SK-N-SH (cell line): Measurements from ENCODE around the gene LRRC38. TPM values are rescaled to one million over a fixed set of nuclear protein-coding genes. Genes with fewer than 3 reads are reported as not detected.

Experiments used
- CTCF ChIA-PET: fragments of 300-600, 350-600 bp; formaldehyde crosslinking; extraction: SDS; loops from one replicate; lab custom pipeline; 2021; lab: Yijun Ruan, JAX
- POLR2A ChIA-PET: fragments of 350-600 bp; sonication (Branson Sonifier 250); formaldehyde crosslinking; extraction: SDS; loops from one replicate; lab custom pipeline; 2020; ENCODE audit warnings: antibody characterized with exemption, inconsistent platforms; lab: Yijun Ruan, JAX
- DNase-seq: peaks from one replicate; pipeline ENCODE4 v3.0.0; 2012
- H2AFZ ChIP-seq: fragments of 200-600 bp; sonication (generic); 2 replicates; pipeline ENCODE4 v1.8.1; 2016; ENCODE audit warnings: antibody characterized with exemption, mild to moderate bottlenecking, low read depth
- H3F3A ChIP-seq: fragments of 200-600 bp; sonication (generic); replicated peaks from 2 replicates; pipeline ENCODE3; 2016; ENCODE audit warnings: antibody characterized with exemption, mild to moderate bottlenecking; ENCODE audit not compliant: insufficient read depth
- H3K27ac ChIP-seq, 2 experiments: fragments of 200-500 bp in 1 of 2; fragments of 200-600 bp in 1 of 2; sonication (Bioruptor generic) in 1 of 2; sonication (generic), shearing (Covaris generic) in 1 of 2; 2 replicates each; pipeline versions ENCODE4 v1.5.1 to v1.6.1; 2014 to 2016; ENCODE audit warnings: low read depth in 2 of 2, inconsistent platforms in 1 of 2, low read length in 1 of 2, mild to moderate bottlenecking in 1 of 2, mixed read lengths in 1 of 2
- H3K27me3 ChIP-seq: fragments of 200-600 bp; sonication (generic), shearing (Covaris generic); 2 replicates; pipeline ENCODE4 v1.6.1; 2016; ENCODE audit warnings: mixed run types; ENCODE audit not compliant: insufficient read depth
- H3K36me3 ChIP-seq, 2 experiments: fragments of 200-500 bp in 1 of 2; fragments of 200-600 bp in 1 of 2; sonication (Bioruptor generic) in 1 of 2; sonication (generic) in 1 of 2; replicated peaks in 1 of 2; 2 replicates each; pipeline versions ENCODE3 to v1.5.1; 2014 to 2016; ENCODE audit warnings: low read length in 1 of 2, mild to moderate bottlenecking in 1 of 2; ENCODE audit not compliant: insufficient read depth in 2 of 2, control insufficient read depth in 1 of 2
- H3K4me1 ChIP-seq, 2 experiments: fragments of 200-500 bp in 1 of 2; fragments of 200-600 bp in 1 of 2; sonication (Bioruptor generic) in 1 of 2; sonication (generic), shearing (Covaris generic) in 1 of 2; 2 replicates each; pipeline versions ENCODE4 v1.5.1 to v1.6.1; 2014 to 2016; ENCODE audit warnings: low read depth in 1 of 2, low read length in 1 of 2, mixed run types in 1 of 2; ENCODE audit not compliant: insufficient read depth in 2 of 2, control insufficient read depth in 1 of 2
- H3K4me2 ChIP-seq: fragments of 200-600 bp; sonication (generic), shearing (Covaris generic); 2 replicates; pipeline ENCODE4 v1.6.1; 2017; ENCODE audit warnings: mixed run types
- H3K4me3 ChIP-seq, 2 experiments: fragments of 200-500 bp in 1 of 2; fragments of 200-600 bp in 1 of 2; sonication (Bioruptor generic) in 1 of 2; sonication (generic), shearing (Covaris generic) in 1 of 2; 2 replicates each; pipeline versions ENCODE4 v1.5.1 to v1.8.1; 2014 to 2016; ENCODE audit warnings: low read depth in 2 of 2, inconsistent platforms in 1 of 2, low read length in 1 of 2, mild to moderate bottlenecking in 1 of 2, mixed read lengths in 1 of 2, moderate library complexity in 1 of 2
- H3K79me2 ChIP-seq: fragments of 200-600 bp; sonication (generic); 2 replicates; pipeline ENCODE4 v1.8.1; 2017; ENCODE audit warnings: mild to moderate bottlenecking; ENCODE audit not compliant: insufficient read depth
- H3K9ac ChIP-seq: fragments of 200-600 bp; sonication (generic); 2 replicates; pipeline ENCODE4 v1.6.1; 2017; ENCODE audit warnings: mixed run types
- H3K9me2 ChIP-seq: fragments of 200-600 bp; sonication (generic); 2 replicates; pipeline ENCODE4 v1.6.1; 2017; ENCODE audit warnings: mixed run types
- H3K9me3 ChIP-seq: fragments of 200-600 bp; sonication (generic); 2 replicates; pipeline ENCODE4 v1.6.1; 2017; ENCODE audit warnings: mixed run types, mild to moderate bottlenecking, moderate library complexity
- H4K20me1 ChIP-seq: fragments of 200-600 bp; sonication (generic); 2 replicates; pipeline ENCODE4 v1.6.1; 2017; ENCODE audit warnings: mild to moderate bottlenecking, mixed run types; ENCODE audit not compliant: insufficient read depth
- ELF1 ChIP-seq: IDR thresholded peaks from 2 replicates; pipeline ENCODE4 v1.4.0; 2012
- FOSL2 ChIP-seq: IDR thresholded peaks from 2 replicates; pipeline ENCODE4 v1.4.0; 2012; ENCODE audit warnings: low read depth, mild to moderate bottlenecking, moderate library complexity, borderline replicate concordance
- FOXJ3 ChIP-seq: sonication (generic); formaldehyde crosslinking; IDR thresholded peaks from 2 replicates; pipeline ENCODE4 v1.5.1; 2020; ENCODE audit warnings: mild to moderate bottlenecking, missing genetic modification reagents
- FOXM1 ChIP-seq: IDR thresholded peaks from 2 replicates; pipeline ENCODE4 v1.4.0; 2012; ENCODE audit warnings: low read depth, mild to moderate bottlenecking
- GATA2 ChIP-seq: sonication (generic); formaldehyde crosslinking; IDR thresholded peaks from 2 replicates; pipeline ENCODE4 v1.5.0; 2020; ENCODE audit warnings: mild to moderate bottlenecking, missing genetic modification reagents
- MEF2A ChIP-seq: IDR thresholded peaks from 2 replicates; pipeline ENCODE4 v1.4.0; 2012; ENCODE audit warnings: low read depth, borderline replicate concordance
- NFIC ChIP-seq: IDR thresholded peaks from 2 replicates; pipeline ENCODE4 v1.4.0; 2012; ENCODE audit warnings: borderline replicate concordance
- POLR2AphosphoS5 ChIP-seq: IDR thresholded peaks from 2 replicates; pipeline ENCODE4 v1.6.1; 2012; ENCODE audit warnings: low read depth, low read length
- RAD21 ChIP-seq: IDR thresholded peaks from 2 replicates; pipeline ENCODE4 v1.6.1; 2012; ENCODE audit warnings: mild to moderate bottlenecking, low read length
- SMC3 ChIP-seq: IDR thresholded peaks from 2 replicates; pipeline ENCODE4 v1.6.1; 2012; ENCODE audit warnings: low read depth, low read length, improper control_type of control experiment
- TAF1 ChIP-seq: IDR thresholded peaks from 2 replicates; pipeline ENCODE4 v1.6.1; 2012; ENCODE audit warnings: low read depth, mild to moderate bottlenecking, low read length, moderate library complexity, borderline replicate concordance
- TCF12 ChIP-seq: IDR thresholded peaks from 2 replicates; pipeline ENCODE4 v1.4.0; 2012
- TEAD4 ChIP-seq: IDR thresholded peaks from 2 replicates; pipeline ENCODE4 v1.4.0; 2012; ENCODE audit warnings: mild to moderate bottlenecking, borderline replicate concordance; ENCODE audit not compliant: insufficient read depth
- USF1 ChIP-seq: IDR thresholded peaks from 2 replicates; pipeline ENCODE4 v1.4.0; 2012; ENCODE audit warnings: low read depth, borderline replicate concordance
- YY1 ChIP-seq: IDR thresholded peaks from 2 replicates; pipeline ENCODE4 v1.4.0; 2012; ENCODE audit warnings: low read depth, mild to moderate bottlenecking
- WGBS: methylation state at CpG from one replicate; pipeline ENCODE4 v1.1.6; 2017; ENCODE audit warnings: low lambda C conversion rate; 5-methylcytosine and 5-hydroxymethylcytosine counted together
- polyA plus RNA-seq, 3 experiments: library from polyadenylated mRNA; depleted of rRNA; stranded (reverse); fragments of >200 nt; gene quantifications; 2 replicates each; pipeline ENCODE4 v1.2.3, GENCODE V29; 2012
- TF ChIP-seq, protein P1 (sequence below): fragments of 150-350 bp; IDR thresholded peaks from 2 replicates; pipeline ENCODE4 v1.6.1; 2017; ENCODE audit warnings: antibody characterized with exemption, low read length, low read depth, borderline replicate concordance

Gene LRRC38
- polyA plus RNA-seq, 1 of the 3 experiments (the other 2 are of a cell fraction): 0.02 TPM

GRCh38 chr1:13516606-13517005 is 2.8 kb upstream of the LRRC38 start (continued):
- no peak for TF ChIP-seq USF1
- TF ChIP-seq, protein P1, sequence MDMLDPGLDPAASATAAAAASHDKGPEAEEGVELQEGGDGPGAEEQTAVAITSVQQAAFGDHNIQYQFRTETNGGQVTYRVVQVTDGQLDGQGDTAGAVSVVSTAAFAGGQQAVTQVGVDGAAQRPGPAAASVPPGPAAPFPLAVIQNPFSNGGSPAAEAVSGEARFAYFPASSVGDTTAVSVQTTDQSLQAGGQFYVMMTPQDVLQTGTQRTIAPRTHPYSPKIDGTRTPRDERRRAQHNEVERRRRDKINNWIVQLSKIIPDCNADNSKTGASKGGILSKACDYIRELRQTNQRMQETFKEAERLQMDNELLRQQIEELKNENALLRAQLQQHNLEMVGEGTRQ: no peak

- H3K79me2 ChIP-seq: no peaks in the 10 kb centered on the region
- peaks cover 23% of the 10 kb centered on the region for H3K27me3 ChIP-seq
- H3K27ac ChIP-seq: no peak overlapping the region
- POLR2A ChIA-PET: no interaction called here
- H3K36me3 ChIP-seq: no peaks in the 10 kb centered on the region
- no peak overlapping the region for H3K4me3 ChIP-seq
- no peaks in the 10 kb centered on the region for H3K4me1 ChIP-seq
- WGBS: 0% methylated on average over 4 of the region's 5 CpGs
- H3F3A ChIP-seq: no peaks in the 10 kb centered on the region
- no peak overlapping the region for H3K4me2 ChIP-seq
- no peak overlapping the region for H3K9ac ChIP-seq
- H3K9me2 ChIP-seq: no peaks in the 10 kb centered on the region
- no peaks in the 10 kb centered on the region for H3K9me3 ChIP-seq
- no peak for TF ChIP-seq NFIC
- no peak for TF ChIP-seq SMC3
- TF ChIP-seq TCF12: no peak
- TF ChIP-seq POLR2AphosphoS5: no peak
- TF ChIP-seq, all 33 proteins: peak for 0
- no peak overlapping the region for H2AFZ ChIP-seq
- no peaks in the 10 kb centered on the region for H4K20me1 ChIP-seq
- CTCF ChIA-PET: no interaction called here
- no peak for DNase-seq
Observed at GRCh38 chr1:13514821-13515220, 1.0 kb upstream of the LRRC38 start.

- Histone ChIP-seq H4K20me1 (no peaks in the 10 kb centered on the region), H3K27me3 (peaks cover 23% of the 10 kb centered on the region), H3K36me3 (no peaks in the 10 kb centered on the region), H3K4me2 (no peak overlapping the region), H3K4me3 (no peak overlapping the region), H3F3A (no peaks in the 10 kb centered on the region), H3K79me2 (no peaks in the 10 kb centered on the region), H3K9ac (no peak overlapping the region)
- POLR2A ChIA-PET: no interaction called here
- TF ChIP-seq TAF1 (no peak), FOXJ3 (CRISPR knock-in tag) (no peak), ELF1 (no peak), GATA2 (CRISPR knock-in tag) (no peak), MEF2A (no peak), RAD21 (no peak), FOXM1 (no peak), SMC3 (no peak), FOSL2 (no peak), YY1 (no peak), TEAD4 (no peak)
- TF ChIP-seq, all 33 proteins: peak for 0
- 5% methylated on average over 4 of the region's 98 CpGs for WGBS
- Histone ChIP-seq H3K9me3 (no peaks in the 10 kb centered on the region), H3K9me2 (no peaks in the 10 kb centered on the region), H2AFZ (no peak overlapping the region), H3K4me1 (no peaks in the 10 kb centered on the region), H3K27ac (no peak overlapping the region)
- DNase-seq: no peak
- CTCF ChIA-PET: no interaction called here
Observed at GRCh38 chr1:13513063-13513894, 524 bp downstream of the LRRC38 start.
